Measurements from ENCODE around the gene DACH1.

DNA sequence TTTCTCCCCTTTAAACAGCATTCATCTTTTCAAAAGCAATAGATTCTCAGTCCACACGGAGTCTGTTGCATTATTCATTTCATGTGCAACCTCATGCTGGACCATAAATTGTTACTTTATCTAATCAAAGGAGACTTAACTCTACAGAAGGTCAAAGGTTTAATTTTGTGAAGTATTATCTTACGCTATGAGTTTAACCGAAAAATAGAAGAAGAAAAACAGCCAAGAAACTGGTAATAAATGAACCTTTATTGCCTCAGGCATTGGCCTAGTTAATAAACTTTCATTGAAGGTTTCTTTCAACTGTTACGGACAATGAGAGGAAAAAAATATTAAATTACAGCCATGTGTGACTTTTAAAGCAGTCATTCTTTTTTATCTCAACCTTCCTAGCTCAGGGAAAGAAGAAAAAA lies 223.6 kb downstream of the DACH1 start:
- TF ChIP-seq, protein P1, sequence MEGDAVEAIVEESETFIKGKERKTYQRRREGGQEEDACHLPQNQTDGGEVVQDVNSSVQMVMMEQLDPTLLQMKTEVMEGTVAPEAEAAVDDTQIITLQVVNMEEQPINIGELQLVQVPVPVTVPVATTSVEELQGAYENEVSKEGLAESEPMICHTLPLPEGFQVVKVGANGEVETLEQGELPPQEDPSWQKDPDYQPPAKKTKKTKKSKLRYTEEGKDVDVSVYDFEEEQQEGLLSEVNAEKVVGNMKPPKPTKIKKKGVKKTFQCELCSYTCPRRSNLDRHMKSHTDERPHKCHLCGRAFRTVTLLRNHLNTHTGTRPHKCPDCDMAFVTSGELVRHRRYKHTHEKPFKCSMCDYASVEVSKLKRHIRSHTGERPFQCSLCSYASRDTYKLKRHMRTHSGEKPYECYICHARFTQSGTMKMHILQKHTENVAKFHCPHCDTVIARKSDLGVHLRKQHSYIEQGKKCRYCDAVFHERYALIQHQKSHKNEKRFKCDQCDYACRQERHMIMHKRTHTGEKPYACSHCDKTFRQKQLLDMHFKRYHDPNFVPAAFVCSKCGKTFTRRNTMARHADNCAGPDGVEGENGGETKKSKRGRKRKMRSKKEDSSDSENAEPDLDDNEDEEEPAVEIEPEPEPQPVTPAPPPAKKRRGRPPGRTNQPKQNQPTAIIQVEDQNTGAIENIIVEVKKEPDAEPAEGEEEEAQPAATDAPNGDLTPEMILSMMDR (IDR thresholded peaks at IDR 0.05): no peak
- TF ChIP-seq POLR2A (IDR thresholded peaks at IDR 0.05) (no peak), POLR2AphosphoS5 (IDR thresholded peaks at IDR 0.05) (no peak), EP300 (IDR thresholded peaks at IDR 0.05; ENCODE audit: low read depth) (no peak)
